Activated naive CD4-positive, alpha-beta T cell (primary cell): Measurements from ENCODE around the gene PPP2R5E.
"Not testable (repeated sequence)": the region's sequence is repeated elsewhere in the genome, so short reads cannot be mapped to it uniquely, and the experiment has no call there.

Experiments
- DNase-seq, 4 experiments: peaks; one replicate each; lab custom pipeline; 2025; lab: John Stamatoyannopoulos, UW

The PPP2R5E gene

GRCh38 chr14:63522511-63522910, 20.7 kb downstream of the PPP2R5E start:
- DNase-seq = not testable (repeated sequence)

GRCh38 chr14:63517354-63517753, 25.8 kb downstream of the PPP2R5E start:
- no peak for DNase-seq

- DNase-seq = no peak
These were observed 27.9 kb downstream of the PPP2R5E start for GRCh38 chr14:63515240-63515639.

GRCh38 chr14:63513756-63514155, 29.4 kb downstream of the PPP2R5E start:
- no peak for DNase-seq

GRCh38 chr14:63512861-63513260, 30.3 kb downstream of the PPP2R5E start:
- DNase-seq = no peak

GRCh38 chr14:63510538-63510937, 32.6 kb downstream of the PPP2R5E start:
- no peak for DNase-seq

- no peak for DNase-seq
These were observed 35.1 kb downstream of the PPP2R5E start for GRCh38 chr14:63508033-63508432.

- no peak for DNase-seq
These were observed 38.5 kb downstream of the PPP2R5E start for GRCh38 chr14:63504648-63505047.

- DNase-seq = no peak
These were observed 41.7 kb downstream of the PPP2R5E start for GRCh38 chr14:63501429-63501828.

GRCh38 chr14:63499701-63500250, 43.4 kb downstream of the PPP2R5E start:
- no peak for DNase-seq

GRCh38 chr14:63496837-63497400, 46.3 kb downstream of the PPP2R5E start:
- no peak for DNase-seq

GRCh38 chr14:63493246-63493645, 49.9 kb downstream of the PPP2R5E start:
- DNase-seq = no peak

- no peak for DNase-seq
These were observed 50.8 kb downstream of the PPP2R5E start for GRCh38 chr14:63492391-63492790.

GRCh38 chr14:63487724-63488123, 55.5 kb downstream of the PPP2R5E start:
- no peak for DNase-seq

- no peak for DNase-seq
These were observed 56.4 kb downstream of the PPP2R5E start for GRCh38 chr14:63486738-63487137.

- no peak for DNase-seq
These were observed 59.9 kb downstream of the PPP2R5E start for GRCh38 chr14:63483315-63483714.

GRCh38 chr14:63480599-63480998, 62.6 kb downstream of the PPP2R5E start:
- no peak for DNase-seq

GRCh38 chr14:63478437-63478852, 64.7 kb downstream of the PPP2R5E start:
- DNase-seq = no peak

- no peak for DNase-seq
These were observed 65.2 kb downstream of the PPP2R5E start for GRCh38 chr14:63478010-63478409.

GRCh38 chr14:63477556-63477955, 65.6 kb downstream of the PPP2R5E start:
- no peak for DNase-seq

GRCh38 chr14:63475761-63476160, 67.4 kb downstream of the PPP2R5E start:
- DNase-seq = no peak

GRCh38 chr14:63474844-63475243, 68.3 kb downstream of the PPP2R5E start:
- DNase-seq = no peak

GRCh38 chr14:63474111-63474510, 69.1 kb downstream of the PPP2R5E start:
- no peak for DNase-seq
